ENCODE results near the gene KRTAP10-12.
"Not testable (repeated sequence)": the region's sequence is repeated elsewhere in the genome, so short reads cannot be mapped to it uniquely, and the experiment has no call there.

Gene KRTAP10-12

DNA sequence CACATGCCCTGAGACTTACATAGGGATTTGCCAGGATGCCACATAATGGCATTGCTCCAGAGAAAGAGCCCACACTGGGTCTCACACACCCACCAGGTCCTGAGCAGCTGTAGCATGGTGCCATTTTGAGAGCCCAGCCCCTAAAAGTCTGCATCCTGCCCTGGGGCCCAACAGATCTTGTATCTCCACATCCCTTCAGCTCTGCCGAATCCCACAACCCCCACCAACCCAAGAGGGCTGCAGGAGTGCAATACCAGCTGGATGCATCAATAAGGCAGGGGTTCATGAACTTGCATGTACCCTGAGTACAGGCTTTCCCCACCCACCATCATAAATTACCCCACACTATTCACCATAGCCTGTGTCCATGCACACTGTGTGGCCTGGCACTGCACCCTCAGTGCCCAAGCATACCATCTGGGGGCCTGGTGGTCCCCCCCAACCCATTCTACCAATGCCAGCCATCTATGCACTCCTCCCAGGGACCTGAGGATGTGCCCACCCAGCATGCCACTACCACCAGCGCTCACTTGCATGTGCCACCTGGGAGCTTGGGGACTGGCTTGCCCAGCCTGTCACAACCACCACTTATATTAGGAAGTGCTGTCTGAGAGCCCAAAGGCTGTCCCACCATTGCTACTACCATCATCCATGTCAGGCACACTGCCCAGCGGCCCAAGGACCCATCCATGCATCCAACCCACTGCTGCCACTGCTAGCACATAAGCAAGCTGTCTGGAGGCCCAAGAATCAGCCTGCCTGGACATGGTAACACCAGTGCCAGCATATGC, 26.1 kb upstream of the KRTAP10-12 start:
- no peak for FAIRE-seq

DNA sequence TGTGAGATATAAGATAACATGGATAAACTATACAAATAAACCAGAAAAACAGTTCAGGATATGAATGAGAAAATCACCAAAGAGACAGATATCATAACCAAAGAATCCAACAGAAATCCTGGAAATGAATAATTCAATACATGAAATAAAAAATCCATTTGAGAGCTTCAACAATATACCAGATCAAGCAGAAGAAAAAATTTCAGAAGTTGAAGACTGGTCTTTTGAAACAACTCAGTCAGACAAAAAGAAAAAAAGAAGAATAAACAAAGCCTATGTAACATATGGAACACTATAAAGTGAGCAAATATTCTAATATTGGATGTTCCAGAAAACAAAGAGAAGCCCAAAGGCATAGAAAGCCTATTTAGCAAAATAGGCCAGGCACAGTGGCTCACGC, 25.1 kb upstream of the KRTAP10-12 start:
- no peak for FAIRE-seq

GRCh38 chr21:44677881-44678280, 19.1 kb upstream of the KRTAP10-12 start:
- FAIRE-seq = no peak

- FAIRE-seq = no peak
These were observed 15.8 kb upstream of the KRTAP10-12 start for GRCh38 chr21:44681152-44681551.

- FAIRE-seq = no peak
These were observed 15.0 kb upstream of the KRTAP10-12 start, which contains the start of gene KRTAP12-1 for GRCh38 chr21:44681861-44682579. Gene KRTAP12-1 (minus strand): TSS chr21:44682163. CDS start chr21:44682123, 40 bp downstream.

DNA sequence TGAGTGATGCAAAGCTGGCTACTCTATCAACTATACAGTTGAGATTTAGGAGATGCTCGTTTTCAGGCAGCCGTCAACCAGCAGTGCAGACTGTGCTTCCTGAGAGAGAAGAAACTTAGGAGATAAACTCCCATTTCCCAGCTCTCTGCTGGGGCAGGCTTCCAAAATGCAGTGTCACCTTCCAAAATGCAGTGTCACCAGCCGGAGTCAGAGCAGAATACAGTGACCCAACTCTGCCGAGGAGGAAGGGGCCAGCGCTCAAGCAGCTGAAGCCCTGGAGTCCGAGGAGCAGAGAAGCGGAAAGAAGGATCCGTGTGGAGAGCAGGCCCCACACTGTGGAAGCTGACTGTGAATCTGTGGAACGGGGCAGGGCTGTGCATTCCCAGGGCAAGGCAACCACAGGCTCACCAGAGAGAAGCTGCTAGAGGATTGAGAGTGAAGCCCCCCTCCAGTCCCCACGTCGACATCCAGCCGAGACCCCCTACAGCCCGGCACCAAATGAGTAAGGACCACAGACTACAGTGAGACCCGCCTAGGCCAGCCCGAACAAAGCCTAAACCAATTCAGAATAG, 14.3 kb upstream of the KRTAP10-12 start:
- no peak for FAIRE-seq

GRCh38 chr21:44684077-44684476, 12.9 kb upstream of the KRTAP10-12 start:
- no peak for FAIRE-seq

- no peak for FAIRE-seq
These were observed 12.5 kb upstream of the KRTAP10-12 start for GRCh38 chr21:44684483-44684882.

DNA sequence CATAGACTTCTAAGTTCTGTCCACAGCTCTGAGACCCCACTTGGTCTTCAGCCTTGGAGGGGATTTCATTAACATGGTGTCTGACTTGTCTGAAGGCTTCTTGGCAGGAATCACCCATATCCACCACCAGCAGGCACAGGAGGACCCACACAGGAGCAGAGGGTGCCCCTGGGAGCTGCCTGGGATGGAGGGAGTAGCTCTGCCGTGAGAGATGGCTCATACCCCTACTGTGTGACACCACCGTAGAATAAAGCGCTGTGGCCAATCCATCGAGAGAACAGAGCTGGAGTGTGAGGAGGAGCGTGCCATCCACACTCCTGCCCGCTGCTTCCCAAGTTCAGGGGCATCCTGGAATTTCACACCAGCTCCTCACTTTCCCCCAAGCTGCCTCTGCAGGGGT, 11.9 kb upstream of the KRTAP10-12 start:
- not testable (repeated sequence) for FAIRE-seq

GRCh38 chr21:44686000-44686781, 10.8 kb upstream of the KRTAP10-12 start:
- no peak for FAIRE-seq

DNA sequence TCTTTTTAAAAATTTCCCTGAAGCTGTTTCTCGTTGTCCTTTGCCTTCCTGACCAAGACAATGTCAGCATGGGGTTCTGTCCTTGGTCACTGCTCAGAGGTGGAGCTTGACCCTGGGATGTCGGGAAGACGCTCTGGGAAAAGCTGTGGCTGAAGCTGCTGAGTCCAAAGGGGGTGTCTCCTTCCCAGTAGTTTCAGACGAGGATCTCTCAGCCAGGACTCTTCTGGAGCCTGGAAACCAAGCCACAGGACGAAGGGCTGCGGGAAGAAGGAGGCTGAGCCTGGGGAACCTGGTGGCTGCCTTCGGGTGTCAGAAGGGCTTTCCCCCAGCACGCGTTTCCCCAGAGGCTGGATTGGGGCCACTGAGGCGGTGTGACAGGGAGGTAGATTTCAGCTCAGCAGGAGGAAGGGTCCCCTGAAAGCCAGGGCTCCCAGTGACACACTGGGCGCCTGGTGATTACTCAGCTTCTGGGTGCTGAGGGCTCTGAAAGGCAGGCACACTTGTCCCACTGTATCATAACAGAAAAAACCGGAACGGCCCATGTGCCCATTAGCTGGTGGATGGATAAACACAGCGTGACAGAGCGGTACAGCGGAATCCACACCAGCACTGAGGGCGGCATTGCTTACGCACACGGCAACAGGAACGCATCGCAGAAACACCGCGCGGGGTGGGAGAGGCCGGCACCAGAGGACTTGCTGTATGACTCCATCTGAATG, 10.0 kb upstream of the KRTAP10-12 start:
- FAIRE-seq = no peak

DNA sequence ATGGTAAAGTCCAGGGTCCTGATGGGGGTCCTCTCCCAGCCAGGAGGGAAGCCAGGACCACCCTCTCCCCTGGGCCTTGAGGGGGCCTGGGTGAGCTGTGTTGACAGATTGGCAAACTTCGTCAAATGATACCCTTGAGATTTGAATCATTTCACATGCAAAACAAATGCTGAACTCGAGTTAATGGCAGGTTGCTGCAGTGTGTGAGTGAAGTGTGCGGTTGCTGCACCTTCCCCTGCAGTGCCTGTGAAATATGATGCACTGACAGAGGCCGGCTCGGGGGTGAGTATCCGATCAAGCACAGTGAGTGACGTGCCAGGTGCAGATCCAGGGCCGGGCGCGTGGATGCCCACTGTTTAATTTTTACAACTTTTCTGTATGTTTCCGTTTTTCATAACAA, 9.3 kb upstream of the KRTAP10-12 start:
- FAIRE-seq = no peak

DNA sequence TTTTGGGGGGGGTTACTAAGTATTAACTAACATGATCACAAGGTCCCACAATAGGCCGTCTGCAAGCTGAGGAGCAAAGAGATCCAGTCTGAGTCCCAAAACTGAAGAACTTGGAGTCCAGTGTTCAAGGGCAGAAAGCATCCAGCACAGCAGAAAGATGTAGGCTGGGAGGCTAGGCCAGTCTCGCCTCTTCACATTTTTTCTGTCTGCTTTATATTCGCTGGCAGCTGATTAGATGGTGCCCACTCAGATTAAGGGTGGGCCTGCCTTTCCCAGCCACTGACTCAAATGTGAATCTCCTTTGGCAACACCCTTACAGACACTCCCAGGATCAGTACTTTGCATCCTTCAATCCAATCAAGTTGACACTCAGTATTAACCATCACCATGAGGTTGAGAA, 7.2 kb upstream of the KRTAP10-12 start:
- not testable (repeated sequence) for FAIRE-seq

DNA sequence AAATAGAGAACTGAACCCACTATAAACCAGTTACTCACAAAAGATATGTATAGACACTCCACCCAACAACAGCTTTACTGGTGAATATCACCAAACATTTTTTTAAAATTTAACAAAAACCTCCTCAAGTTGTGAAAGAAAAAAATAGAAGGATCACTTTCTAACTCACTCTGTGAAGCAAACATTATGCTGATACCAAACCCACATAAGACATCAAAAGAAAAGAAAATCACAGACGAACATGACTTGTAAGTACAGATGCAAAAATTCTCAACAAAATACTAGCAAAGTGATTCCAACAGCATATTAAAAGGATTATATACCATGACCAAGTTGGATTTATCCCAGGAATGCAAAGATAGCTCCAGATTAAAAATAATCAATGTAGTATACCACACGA, 5.3 kb upstream of the KRTAP10-12 start:
- FAIRE-seq = no peak

- FAIRE-seq = no peak
These were observed 4.0 kb upstream of the KRTAP10-12 start for GRCh38 chr21:44692798-44693512.

DNA sequence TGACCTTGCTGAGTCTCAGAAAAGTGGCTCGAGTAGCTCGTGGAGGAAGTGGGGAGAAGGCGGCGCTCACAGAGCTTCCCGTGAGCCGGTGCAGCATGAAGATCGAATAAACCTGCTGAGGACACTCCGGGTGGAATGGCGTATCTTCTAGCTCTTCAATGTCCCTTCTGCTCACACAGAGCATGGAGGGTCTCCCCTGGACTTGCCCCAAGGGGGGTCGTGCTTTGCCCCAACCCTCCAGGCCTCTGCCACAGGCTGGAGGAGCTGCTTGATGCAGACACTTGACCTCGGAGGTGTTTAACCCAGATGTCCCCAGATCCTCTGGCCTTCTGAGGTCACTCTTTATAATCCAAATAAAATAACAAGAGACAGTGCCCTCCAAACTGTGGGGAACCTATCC, 2.2 kb upstream of the KRTAP10-12 start:
- no peak for FAIRE-seq

DNA sequence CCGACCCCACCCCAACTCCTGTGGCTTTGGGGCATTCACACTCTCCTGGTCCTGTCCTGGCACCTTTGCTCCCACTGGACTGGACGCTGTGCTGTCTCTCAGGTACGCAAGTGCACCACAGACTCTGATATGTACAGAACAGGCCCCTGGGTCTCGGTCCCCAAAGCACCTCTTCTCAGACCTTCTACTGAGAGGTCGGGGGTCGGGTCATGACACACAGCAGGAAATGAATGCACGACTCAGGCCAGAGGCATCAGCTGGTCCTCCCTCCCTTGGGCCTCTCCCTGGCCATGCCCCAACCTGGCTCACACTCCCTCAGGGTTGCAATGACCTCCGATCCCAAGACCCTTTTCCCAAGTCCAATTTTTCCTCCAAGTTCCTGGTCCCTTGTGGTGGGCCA, 1.8 kb upstream of the KRTAP10-12 start:
- no peak for FAIRE-seq

GRCh38 chr21:44695641-44696040, 1.3 kb upstream of the KRTAP10-12 start:
- no peak for FAIRE-seq

DNA sequence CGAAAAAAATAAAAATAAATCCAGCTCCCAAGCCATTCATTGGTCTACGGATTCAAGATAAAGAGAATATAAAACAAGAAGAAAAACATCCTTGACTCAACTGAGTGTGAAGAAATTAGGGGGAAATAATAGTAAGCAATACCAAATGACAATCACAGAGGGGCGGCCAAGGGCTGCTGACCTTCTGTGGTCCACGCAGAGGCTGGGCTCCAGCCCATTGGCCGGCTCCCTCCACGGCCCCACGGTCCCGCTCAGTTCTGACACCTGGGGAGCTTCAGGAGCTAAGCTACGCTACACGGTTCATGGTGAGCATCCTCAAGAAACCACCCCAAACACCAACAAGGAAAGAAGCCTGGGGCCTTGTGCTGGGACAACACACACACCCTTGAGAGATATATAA, 400 bp upstream of the KRTAP10-12 start:
- FAIRE-seq = no peak

- no peak for FAIRE-seq
These were observed 1.1 kb downstream of the KRTAP10-12 start for GRCh38 chr21:44697811-44698734.
